Activated T-cell treated with anti-CD3 and anti-CD28 coated beads, Interleukin-2, amount 50 U/mL, for 48 hours (primary cell): ENCODE data around the gene BDP1.
"Not testable (repeated sequence)": the region's sequence is repeated elsewhere in the genome, so short reads cannot be mapped to it uniquely, and the experiment has no call there.

Experiments used
- DNase-seq, 2 experiments: peaks; one replicate each; pipeline ENCODE4 v3.0.0-alpha.2; 2020

Gene BDP1

DNA sequence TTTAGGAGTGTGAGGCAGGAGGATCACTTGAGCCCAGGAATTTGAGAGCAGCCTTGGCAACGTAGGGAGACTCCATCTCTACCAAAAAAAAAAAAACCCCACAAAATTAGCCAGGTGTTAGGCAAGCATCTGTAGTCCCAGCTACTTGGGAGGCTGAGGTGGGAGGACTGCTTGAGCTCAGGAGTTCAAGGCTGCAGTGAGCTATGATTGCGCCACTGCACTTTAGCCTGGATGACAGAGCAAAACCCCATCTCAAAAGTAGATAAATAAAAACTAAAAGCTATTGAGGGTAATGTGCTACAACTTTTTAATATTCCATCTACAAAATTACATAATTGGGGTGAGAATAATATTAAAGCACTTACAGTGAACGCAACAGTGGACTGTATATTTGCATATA is 5.9 kb downstream of the BDP1 start:
- DNase-seq, result no peak

DNA sequence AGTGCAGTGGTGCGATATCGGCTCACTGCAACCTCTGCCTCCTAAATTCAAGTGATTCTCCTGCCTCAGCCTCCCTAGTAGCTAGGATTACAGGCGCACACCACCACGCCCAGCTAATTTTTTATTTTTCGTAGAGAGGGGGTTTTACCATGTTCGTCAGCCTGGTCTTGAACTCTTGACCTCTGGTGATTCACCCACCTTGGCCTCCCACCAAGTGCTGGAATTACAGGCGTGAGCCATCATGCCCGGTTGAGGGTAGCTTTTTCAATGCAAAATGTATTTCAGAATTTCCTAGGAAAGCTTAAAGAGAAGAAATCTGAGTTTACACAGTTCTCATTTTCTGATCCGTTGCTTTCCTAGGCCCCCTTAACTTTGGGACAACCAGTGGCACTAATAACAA is 15.7 kb downstream of the BDP1 start:
- DNase-seq, result no peak

DNA sequence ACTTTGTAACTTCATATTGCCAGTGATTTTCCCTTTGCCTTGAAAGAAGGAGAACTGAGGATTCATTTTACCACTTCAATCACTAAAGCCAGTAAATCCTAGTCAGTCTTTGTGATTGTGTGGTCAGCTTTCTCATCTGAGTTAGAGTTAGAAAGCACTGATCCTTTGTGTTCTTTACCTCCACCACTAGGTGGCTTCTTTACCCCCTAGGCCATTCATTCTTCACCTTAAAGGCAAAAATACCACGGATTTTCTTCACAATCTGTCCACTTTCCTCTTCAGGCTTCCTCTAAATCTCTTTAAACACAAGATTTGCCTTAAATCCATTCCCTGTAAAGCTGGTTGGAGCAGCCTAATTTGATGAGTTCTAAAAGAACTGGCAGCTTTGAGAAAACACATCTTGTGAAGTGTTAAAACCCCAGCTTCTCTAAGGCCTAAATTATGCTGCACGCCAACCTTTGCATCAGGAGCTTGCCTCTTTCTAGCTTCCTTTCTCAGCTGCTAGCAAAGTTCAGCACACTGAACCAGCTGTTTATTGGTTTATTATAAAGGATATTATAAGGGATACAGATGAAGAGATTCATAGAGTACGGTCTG is 20.4 kb downstream of the BDP1 start:
- DNase-seq, result no peak

DNA sequence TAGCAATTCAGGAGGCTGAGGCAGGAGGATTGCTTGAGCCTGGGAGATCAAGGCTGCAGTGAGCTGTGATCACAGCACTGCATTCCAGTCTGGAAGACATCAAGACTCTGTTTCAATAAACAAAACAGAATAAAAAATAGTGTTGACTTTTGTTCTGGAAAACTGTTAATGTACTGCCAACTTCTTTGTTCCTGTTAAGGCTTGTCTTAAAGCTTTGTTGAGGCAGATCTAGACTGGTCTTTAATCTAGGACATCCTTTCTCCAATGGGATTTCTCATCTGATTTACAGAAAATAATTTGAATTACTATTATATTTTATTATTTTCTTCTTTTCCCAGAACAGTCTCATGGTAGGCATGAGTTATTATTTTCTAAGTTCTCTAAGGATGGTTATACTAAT is 26.0 kb downstream of the BDP1 start:
- no peak for DNase-seq

DNA sequence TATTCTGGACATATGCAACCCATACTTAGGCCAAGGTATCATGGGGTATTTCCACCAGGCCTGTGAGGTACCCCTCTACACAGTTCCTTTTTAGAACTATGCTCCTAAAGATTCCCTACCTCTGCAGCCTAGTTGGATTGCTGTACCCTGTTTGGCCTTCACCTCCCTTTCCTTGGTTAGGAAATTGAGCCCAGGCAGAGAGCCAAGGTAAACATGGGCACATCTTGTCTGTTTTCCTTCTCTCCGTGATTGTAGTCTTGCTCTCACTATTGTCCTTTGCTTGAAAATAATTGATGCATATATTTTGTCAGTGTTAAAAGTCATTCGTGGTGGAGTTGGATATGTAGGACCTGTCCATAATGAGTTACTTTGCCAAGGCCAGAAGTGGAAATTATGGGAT is 26.7 kb downstream of the BDP1 start:
- DNase-seq, result no peak

DNA sequence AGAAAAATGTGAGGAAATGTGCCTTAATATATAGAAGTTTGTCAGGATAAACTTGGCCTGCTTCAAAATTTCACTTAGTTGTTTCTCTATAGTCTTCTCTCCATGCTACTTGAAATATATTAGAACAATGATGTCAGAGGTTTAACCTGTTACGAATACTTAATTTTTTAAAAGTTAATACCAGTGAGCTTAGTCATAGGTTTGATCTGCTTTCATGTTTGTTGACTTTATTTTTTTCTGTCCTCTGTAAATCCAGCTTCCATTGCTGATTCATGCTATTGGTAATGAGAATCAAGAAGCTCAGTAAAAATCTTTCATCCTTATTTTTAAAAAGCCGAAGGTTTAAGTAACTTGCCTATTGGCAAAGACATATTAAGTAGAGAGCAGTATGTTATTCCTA is 27.9 kb downstream of the BDP1 start:
- DNase-seq, result no peak

DNA sequence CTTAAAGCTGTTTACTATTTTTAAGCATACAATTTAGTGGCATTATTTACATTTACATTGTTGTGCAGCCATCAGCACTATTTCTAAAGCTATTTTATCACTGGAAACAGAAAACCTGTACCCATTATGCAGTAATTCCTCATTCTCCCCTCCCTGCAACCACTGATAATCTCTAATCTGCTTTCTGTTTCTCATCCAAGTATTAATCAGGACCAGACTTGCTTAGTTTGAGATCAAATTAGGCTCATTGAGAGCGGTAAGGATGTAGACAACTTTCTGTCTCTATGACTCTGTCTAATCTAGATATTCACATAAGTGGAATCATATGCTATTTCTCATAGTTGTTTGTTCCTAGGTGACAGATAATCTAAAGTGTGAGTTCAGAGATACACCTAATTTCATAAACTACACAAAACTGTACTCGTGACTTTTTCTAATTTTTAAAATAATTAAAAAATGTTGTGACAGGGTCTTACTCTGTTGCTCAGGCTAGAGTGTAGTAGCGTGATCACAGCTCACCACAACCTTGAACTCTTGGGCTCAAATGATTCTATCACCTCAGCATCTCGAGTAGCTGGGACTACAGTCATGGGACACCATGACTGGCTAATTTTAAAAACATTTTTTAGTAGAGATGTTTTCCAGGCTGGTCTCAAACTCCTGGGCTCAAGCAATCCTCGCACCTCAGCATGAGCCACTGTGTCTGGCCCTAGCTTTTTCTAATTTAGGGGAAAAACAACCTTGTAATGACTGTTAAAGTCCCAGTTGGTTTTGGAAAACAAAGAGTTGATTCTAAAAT is 37.6 kb downstream of the BDP1 start:
- DNase-seq, result no peak

DNA sequence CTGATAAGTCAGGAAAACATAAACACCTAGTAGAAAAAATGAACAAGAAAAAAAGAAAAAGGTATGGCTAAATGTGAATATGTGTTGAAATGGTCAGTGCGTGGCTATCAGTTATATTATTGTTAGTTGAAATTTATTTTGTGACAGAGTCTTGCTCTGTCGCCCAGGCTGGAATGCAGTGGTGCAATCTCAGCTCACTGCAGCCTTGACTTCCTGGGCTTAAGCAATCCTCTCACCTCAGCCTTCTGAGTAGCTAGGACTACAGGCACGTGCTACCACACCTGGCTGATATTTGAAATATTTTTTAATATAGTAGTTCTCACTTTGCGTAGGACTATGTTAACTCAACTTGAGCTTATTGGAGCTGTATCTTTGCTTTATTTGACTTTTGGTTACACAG is 38.8 kb downstream of the BDP1 start:
- not testable (repeated sequence) for DNase-seq

DNA sequence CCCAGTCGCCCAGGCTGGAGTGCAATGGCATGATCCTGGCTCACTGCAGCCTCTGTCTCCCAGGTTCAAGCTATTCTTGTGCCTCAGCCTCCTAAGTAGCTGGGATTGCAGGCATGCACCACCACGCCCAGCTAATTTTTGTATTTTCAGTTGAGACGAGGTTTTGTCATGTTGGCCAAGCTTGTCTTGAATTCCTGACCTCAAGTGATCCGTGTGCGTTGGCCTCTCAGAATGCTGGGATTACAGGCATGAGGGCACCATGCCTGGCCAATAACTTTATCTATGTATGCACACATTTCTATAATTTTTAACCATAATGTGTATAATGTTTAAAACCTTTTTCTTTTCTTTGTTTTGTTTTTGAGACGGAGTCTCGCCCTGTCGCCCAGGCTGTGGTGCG is 43.3 kb downstream of the BDP1 start:
- not testable (repeated sequence) for DNase-seq

DNA sequence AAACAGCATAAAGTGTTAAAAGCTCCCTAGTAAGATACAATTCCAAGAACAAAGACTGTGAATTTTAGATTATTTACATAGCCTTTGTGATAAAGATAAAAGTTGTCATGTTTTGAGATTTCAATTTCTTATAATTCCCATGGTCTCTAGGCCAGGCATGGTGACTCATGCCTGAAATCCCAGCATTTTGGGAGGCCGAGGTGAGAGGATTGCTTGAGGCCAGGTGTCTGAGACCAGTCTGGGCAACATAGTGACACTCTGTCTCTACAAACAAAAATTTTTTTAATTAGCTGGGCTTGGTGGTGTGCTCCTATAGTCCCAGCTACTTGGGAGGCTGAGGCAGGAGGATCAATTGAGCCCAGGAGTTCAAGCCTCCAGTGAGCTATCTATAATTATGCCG is 48.1 kb downstream of the BDP1 start:
- no peak for DNase-seq

DNA sequence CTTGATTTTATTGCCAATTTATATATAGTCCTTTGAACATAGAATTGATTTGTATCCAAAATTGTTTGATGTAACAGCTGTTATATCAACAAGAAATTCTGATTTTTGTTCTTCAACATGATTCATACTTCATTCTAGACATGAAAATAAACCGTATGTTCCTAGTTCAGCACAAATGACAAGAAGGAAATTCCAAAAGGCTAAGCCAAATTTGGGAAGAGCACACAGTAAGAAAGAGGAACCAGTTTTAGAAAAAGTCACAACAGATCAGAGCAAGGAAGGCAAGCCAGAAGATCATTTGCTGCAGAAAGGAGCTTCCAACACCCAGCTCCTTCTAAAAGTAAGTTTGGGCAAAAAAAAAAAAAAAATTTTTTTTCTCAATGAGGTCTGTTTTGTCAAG is 66.7 kb downstream of the BDP1 start:
- no peak for DNase-seq

DNA sequence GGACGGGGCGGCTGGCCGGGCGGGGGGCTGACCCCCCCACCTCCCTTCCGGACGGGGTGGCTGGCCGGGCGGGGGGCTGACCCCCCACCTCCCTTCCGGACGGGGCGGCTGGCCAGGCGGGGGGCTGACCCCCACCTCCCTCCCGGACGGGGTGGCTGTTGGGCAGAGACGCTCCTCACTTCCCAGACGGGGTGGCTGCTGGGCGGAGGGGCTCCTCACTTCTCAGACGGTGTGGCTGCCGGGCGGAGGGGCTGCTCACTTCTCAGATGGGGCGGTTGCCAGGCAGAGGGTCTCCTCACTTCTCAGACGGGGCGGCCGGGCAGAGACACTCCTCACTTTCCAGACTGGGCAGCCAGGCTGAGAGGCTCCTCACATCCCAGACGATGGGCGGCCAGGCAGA is 70.2 kb downstream of the BDP1 start:
- not testable (repeated sequence) for DNase-seq

DNA sequence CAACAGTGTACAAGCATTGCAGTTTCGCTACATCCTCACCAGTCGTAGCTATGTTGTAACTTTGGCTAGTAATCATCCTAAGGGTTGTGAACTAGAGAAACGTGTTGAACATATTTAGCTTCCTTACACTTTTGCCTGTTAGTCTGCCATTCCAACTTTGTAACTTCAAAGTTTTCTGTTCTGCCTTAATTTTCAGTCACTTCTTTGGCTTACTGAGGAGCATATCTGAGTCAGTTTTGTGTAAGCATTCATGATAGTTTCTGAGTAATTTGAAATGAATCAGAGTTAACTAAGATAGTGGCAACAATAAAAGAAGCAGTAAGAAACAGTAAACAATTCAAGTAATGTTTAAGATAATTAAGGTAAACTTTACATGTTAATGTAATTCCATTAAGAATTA is 72.8 kb downstream of the BDP1 start:
- DNase-seq, result no peak

DNA sequence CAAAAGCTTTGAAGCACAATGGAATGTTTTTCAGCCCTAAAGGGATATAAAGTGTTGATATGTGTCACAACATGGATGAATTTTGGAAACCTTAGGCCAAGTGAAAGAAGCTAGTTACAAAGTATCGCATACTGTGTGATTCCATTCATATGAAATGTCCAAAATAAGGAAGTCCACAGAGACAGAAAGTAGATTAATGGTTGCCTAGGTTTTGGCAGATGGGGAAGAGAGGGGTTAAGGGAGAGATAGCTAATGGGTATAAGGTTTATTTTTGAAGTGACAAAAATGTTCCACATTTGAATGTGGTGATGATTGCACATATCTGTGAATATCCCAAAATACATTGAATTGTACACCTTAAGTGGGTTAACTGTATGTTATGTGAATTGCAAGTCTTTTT is 74.2 kb downstream of the BDP1 start:
- no peak for DNase-seq

DNA sequence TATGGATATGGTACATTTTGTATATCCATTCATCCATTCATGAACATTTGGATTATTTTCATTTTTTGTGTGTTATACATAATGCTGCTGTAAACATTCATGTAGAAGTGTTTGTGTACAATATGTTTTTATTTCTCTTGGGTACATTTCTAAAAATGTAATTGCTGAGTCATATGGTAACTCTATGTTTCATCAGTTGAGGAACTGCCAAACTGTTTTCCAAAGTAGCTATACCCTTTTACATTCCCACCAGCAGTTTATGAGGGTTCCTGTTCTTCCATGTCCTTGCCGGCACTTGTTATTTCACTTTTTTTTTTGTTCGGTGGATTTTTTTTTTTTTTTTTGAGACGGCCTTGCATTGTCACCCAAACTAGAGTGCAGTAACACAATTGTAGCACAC is 77.7 kb downstream of the BDP1 start:
- DNase-seq, result no peak

DNA sequence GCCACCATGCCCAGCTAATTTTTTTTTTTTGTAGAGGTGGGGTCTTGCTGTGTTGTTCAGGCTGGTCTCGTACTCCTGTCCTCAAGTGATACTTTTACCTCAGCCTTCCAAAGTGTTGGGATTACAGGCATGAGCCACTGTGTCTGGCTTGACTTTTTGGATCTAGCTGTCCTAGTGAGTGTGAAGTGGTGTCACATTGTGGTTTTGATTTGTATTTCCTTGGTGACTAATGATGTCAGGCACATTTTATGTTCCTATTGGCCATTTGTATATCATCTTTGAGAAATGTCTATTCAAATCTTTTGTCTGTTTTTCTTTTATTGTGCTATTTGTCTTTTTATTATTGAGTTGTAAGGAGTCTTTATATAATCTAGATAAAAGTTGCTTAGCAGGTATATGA is 78.2 kb downstream of the BDP1 start:
- no peak for DNase-seq

DNA sequence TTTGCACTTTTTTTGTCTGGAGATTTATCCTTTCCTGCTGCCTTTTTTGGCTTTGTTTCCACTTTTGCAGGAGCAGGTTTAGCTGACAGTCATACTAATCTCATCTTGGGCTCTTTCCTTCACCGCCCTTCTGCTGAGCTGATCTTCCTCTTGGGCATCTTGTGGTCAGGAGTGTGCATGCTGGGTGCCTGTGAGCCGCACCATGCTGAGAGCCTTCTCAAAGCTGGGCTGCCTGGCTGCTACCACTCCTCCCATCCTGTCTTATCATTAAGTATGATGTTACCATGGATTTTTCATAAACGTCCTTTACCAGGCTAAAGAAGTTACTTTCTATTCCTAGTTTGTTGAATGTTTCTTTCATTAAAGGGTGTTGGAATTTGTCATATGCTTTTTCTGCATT is 82.2 kb downstream of the BDP1 start:
- DNase-seq, result no peak

DNA sequence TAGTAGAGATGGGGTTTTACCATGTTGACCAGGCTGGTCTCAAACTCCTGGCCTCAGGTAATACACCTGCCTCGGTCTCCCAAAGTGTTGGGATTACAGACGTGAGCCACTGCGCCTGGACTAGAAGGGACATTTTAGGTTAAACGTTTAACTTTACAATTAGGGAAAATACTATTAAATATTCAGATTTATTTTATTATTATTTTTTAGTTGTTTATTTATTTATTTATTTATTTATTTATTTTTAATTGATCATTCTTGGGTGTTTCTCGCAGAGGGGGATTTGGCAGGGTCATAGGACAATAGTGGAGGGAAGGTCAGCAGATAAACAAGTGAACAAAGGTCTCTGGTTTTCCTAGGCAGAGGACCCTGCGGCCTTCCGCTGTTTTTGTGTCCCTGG is 95.4 kb downstream of the BDP1 start:
- not testable (repeated sequence) for DNase-seq

DNA sequence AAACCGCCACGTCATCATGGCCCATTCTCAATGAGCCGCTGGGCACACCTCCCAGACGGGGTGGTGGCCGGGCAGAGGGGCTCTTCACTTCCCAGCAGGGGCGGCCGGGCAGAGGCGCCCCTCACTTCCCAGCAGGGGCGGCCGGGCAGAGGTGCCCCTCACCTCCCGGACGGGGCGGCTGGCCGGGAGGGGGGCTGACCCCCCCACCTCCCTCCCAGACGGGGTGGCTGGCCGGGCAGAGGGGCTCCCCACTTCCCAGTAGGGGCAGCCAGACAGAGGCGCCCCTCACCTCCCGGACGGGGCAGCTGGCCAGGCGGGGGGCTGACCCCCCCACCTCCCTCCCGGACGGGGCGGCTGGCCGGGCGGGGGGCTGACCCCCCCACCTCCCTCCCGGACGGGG is 96.1 kb downstream of the BDP1 start:
- DNase-seq, result not testable (repeated sequence)

DNA sequence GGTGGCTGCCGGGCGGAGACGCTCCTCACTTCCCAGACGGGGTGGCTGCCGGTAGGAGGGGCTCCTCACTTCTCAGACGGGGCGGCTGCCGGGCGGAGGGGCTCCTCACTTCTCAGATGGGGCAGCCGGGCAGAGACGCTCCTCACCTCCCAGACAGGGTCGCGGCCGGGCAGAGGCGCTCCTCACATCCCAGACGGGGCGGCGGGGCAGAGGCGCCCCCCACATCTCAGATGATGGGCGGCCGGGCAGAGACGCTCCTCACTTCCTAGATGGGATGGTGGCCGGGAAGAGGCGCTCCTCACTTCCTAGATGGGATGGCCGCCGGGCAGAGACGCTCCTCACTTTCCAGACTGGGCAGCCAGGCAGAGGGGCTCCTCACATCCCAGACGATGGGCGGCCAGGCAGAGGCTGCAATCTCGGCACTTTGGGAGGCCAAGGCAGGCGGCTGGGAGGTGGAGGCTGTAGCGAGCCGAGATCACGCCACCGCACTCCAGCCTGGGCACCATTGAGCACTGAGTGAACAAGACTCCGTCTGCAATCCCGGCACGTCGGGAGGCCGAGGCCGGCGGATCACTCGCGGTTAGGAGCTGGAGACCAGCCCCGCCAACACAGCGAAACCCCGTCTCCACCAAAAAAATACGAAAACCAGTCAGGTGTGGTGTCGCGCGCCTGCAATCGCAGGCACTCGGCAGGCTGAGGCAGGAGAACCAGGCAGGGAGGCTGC is 96.7 kb downstream of the BDP1 start:
- not testable (repeated sequence) for DNase-seq

DNA sequence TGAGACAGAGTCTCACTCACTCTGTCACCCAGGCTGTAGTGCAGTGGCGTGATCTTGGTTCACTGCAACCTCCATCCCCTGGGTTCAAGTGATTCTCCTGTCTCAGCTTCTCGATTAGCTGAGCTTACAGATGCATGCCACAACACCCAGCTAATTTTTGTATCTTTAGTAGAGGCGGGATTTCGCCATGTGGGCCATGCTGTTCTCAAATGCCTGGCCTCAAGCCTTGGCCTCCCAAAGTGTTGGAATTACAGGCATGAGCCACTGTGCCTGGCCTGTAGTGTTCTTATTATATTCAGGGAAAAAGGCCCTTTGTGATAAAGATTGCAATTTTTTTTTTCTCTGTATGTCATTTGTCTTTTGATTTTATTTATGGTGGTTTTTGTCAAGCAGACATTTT is 107.7 kb downstream of the BDP1 start:
- DNase-seq, result no peak

DNA sequence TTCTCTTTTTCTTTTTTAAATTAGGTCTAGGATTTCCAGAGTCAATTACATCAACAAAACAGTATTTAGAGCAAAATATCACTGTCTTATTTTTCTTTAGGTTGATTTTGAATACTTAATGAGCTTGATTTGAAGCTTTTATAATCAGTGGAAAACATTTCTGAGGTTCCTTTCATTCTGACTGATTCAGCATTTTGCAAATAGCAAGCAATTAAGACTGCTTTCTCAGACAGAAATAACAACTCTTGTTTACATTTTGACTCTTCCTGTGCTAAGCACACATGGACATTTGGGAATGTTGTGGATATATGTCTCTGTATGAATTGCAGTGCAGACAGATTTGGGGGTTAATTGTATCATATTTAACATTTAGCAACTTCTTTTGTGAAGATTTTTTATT is 109.4 kb downstream of the BDP1 start:
- no peak for DNase-seq

DNA sequence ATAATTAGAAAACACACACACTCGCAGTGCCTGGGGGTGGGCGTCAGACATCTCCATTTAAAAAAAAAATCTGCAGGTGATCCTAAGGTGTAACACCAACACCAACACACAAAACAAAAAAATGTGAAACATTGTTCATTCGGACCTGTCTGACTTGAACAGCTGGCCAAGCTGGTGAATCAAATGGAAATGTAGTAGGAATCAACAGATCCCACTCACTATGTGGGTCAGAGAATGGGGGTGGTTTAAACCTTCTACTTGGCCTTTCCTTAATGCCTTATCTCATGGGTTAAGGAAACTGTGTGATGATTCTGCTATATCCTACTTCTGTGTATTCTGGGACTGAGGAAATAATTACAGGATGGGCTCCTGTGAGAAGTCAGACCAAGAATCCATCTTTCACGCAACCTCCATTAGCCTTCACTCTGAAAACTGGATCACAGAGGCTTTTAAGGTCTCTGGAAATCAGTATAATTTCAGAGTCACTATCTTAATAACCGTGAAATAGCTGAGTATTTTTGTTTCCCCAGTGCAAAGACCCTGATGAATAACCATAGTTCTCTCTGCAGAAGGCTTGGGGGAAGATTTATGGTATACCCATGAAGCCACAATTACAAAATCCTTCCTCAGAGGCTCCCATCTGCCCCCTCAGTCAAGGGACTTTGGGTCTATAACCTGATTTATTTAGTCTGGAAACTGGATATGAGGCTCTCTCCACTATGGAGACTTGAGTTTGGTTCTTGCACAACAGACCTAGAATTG is 114.5 kb downstream of the BDP1 start:
- no peak for DNase-seq
